WTC11 (cell line): Measurements from ENCODE around the gene ARMC2. TPM values are rescaled to one million over a fixed set of nuclear protein-coding genes. Genes with fewer than 3 reads are reported as not detected.
"Not testable (repeated sequence)": the region's sequence is repeated elsewhere in the genome, so short reads cannot be mapped to it uniquely, and the experiment has no call there.

Source experiments
- ATAC-seq: fragments of 200-7000 bp; cut with Tn5 transposase; 2 replicates; pipeline ENCODE4 v1.10.0; 2021; ENCODE audit warnings: mild to moderate bottlenecking, moderate library complexity
- CTCF ChIA-PET: fragments of 300-600 bp; sonication (Branson Sonifier 250); formaldehyde crosslinking; loops from one replicate; lab custom pipeline; 2021; ENCODE audit warnings: antibody characterized with exemption; lab: Charles Lee
- POLR2A ChIA-PET: fragments of 350-600 bp; sonication (Branson Sonifier 250); formaldehyde crosslinking; loops from one replicate; lab custom pipeline; 2021; ENCODE audit warnings: antibody characterized with exemption; lab: Charles Lee
- DNase-seq: peaks from one replicate; pipeline ENCODE4 v3.0.0; 2021; ENCODE audit warnings: low spot score
- H3K27ac Mint-ChIP-seq: 2 replicates; pipeline ENCODE4 v1.8.0; 2021; ENCODE audit warnings: mixed read lengths
- H3K27me3 Mint-ChIP-seq: 2 replicates; pipeline ENCODE4 v1.8.0; 2021; ENCODE audit warnings: low read depth, mild to moderate bottlenecking, moderate library complexity, mixed read lengths
- H3K36me3 Mint-ChIP-seq: 2 replicates; pipeline ENCODE4 v1.8.0; 2021; ENCODE audit warnings: mixed read lengths
- H3K4me1 Mint-ChIP-seq: 2 replicates; pipeline ENCODE4 v1.8.0; 2022; ENCODE audit warnings: mixed read lengths
- H3K4me3 Mint-ChIP-seq: 2 replicates; pipeline ENCODE4 v1.8.0; 2021; ENCODE audit warnings: mild to moderate bottlenecking, moderate library complexity, mixed read lengths
- H3K9me3 Mint-ChIP-seq: 2 replicates; pipeline ENCODE4 v1.8.0; 2021; ENCODE audit warnings: mixed read lengths
- CREB1 ChIP-seq: sonication (generic); formaldehyde crosslinking; IDR thresholded peaks from 2 replicates; pipeline ENCODE4 v1.8.0; 2023; ENCODE audit warnings: mild to moderate bottlenecking, missing genetic modification reagents
- KAT7 ChIP-seq: sonication (generic); formaldehyde crosslinking; IDR thresholded peaks from 2 replicates; pipeline ENCODE4 v1.8.1; 2023; ENCODE audit warnings: missing genetic modification reagents, mild to moderate bottlenecking, borderline replicate concordance
- MXD4 ChIP-seq: fragments of 250-450 bp; sonication (Bioruptor Pico); IDR thresholded peaks from 2 replicates; pipeline ENCODE4 v1.8.0; 2021; ENCODE audit warnings: mild to moderate bottlenecking, moderate library complexity, borderline replicate concordance
- NR1H2 ChIP-seq: sonication (generic); formaldehyde crosslinking; IDR thresholded peaks from 2 replicates; pipeline ENCODE4 v1.9.0; 2021; ENCODE audit warnings: mild to moderate bottlenecking, moderate library complexity, missing genetic modification reagents
- OVOL2 ChIP-seq: fragments of 250-450 bp; sonication (Bioruptor Pico); IDR thresholded peaks from 2 replicates; pipeline ENCODE4 v1.9.0; 2021; ENCODE audit warnings: mild to moderate bottlenecking, borderline replicate concordance
- PRRX2 ChIP-seq: fragments of 250-450 bp; sonication (Bioruptor Pico); IDR thresholded peaks from 2 replicates; pipeline ENCODE4 v1.8.0; 2021; ENCODE audit warnings: mild to moderate bottlenecking
- TCF7 ChIP-seq: sonication (generic); formaldehyde crosslinking; IDR thresholded peaks from 2 replicates; pipeline ENCODE4 v1.8.0; 2022; ENCODE audit warnings: mild to moderate bottlenecking, low read depth, missing genetic modification reagents, moderate library complexity
- TEAD1 ChIP-seq: sonication (generic); formaldehyde crosslinking; IDR thresholded peaks from 2 replicates; pipeline ENCODE4 v1.8.0; 2022; ENCODE audit warnings: mild to moderate bottlenecking, missing genetic modification reagents
- ZBTB21 ChIP-seq: sonication (generic); formaldehyde crosslinking; IDR thresholded peaks from 2 replicates; pipeline ENCODE4 v1.8.1; 2023; ENCODE audit warnings: mild to moderate bottlenecking, missing genetic modification reagents, borderline replicate concordance
- ZNF232 ChIP-seq: sonication (generic); formaldehyde crosslinking; IDR thresholded peaks from 2 replicates; pipeline ENCODE4 v1.8.0; 2022; ENCODE audit warnings: mild to moderate bottlenecking, missing genetic modification reagents
- total RNA-seq: library from RNA; stranded (reverse); gene quantifications from 3 replicates; pipeline ENCODE4 v1.2.3, GENCODE V29; 2021
- TF ChIP-seq, protein P1 (sequence below): sonication (generic); formaldehyde crosslinking; IDR thresholded peaks from 2 replicates; pipeline ENCODE4 v1.8.0; 2023; ENCODE audit warnings: missing genetic modification reagents, mild to moderate bottlenecking, borderline replicate concordance
- TF ChIP-seq, protein P2 (sequence below): sonication (generic); formaldehyde crosslinking; IDR thresholded peaks from 2 replicates; pipeline ENCODE4 v1.8.1; 2023; ENCODE audit warnings: mild to moderate bottlenecking, missing genetic modification reagents
- TF ChIP-seq, protein P3 (sequence below): sonication (generic); formaldehyde crosslinking; IDR thresholded peaks from 2 replicates; pipeline ENCODE4 v1.8.0; 2022; ENCODE audit warnings: missing genetic modification reagents
- TF ChIP-seq, protein P4 (sequence below): sonication (generic); formaldehyde crosslinking; conservative IDR thresholded peaks from 2 replicates; pipeline ENCODE4 v1.8.1; 2023; ENCODE audit warnings: mild to moderate bottlenecking, low read depth, missing genetic modification reagents, moderate library complexity
- TF ChIP-seq, protein P5 (sequence below): sonication (generic); formaldehyde crosslinking; IDR thresholded peaks from 2 replicates; pipeline ENCODE4 v1.8.1; 2022; ENCODE audit warnings: low read depth, missing genetic modification reagents, borderline replicate concordance

Gene ARMC2
- total RNA-seq, 1 experiment from 2014 or later: 5.2 TPM

DNA sequence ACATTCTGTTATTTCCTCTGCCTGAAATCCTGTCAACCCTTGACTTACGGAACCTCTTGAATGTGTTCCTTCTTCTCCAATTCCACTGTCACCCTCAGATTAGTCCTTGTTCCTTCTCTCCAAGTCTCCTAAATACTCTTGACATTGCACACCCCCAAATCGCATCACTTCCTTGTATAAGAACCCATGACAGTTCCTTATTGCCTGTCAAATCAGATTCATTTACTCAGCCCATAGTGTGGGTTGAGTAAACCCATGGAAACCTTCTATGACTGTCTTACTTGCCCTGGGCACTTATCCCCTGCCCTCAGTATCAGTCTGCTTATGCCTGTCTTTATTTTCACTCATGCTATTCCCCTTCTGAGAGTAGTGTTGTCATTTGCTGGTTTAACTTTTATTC, 40.5 kb downstream of the ARMC2 start (continued):
- TF ChIP-seq, protein P1, sequence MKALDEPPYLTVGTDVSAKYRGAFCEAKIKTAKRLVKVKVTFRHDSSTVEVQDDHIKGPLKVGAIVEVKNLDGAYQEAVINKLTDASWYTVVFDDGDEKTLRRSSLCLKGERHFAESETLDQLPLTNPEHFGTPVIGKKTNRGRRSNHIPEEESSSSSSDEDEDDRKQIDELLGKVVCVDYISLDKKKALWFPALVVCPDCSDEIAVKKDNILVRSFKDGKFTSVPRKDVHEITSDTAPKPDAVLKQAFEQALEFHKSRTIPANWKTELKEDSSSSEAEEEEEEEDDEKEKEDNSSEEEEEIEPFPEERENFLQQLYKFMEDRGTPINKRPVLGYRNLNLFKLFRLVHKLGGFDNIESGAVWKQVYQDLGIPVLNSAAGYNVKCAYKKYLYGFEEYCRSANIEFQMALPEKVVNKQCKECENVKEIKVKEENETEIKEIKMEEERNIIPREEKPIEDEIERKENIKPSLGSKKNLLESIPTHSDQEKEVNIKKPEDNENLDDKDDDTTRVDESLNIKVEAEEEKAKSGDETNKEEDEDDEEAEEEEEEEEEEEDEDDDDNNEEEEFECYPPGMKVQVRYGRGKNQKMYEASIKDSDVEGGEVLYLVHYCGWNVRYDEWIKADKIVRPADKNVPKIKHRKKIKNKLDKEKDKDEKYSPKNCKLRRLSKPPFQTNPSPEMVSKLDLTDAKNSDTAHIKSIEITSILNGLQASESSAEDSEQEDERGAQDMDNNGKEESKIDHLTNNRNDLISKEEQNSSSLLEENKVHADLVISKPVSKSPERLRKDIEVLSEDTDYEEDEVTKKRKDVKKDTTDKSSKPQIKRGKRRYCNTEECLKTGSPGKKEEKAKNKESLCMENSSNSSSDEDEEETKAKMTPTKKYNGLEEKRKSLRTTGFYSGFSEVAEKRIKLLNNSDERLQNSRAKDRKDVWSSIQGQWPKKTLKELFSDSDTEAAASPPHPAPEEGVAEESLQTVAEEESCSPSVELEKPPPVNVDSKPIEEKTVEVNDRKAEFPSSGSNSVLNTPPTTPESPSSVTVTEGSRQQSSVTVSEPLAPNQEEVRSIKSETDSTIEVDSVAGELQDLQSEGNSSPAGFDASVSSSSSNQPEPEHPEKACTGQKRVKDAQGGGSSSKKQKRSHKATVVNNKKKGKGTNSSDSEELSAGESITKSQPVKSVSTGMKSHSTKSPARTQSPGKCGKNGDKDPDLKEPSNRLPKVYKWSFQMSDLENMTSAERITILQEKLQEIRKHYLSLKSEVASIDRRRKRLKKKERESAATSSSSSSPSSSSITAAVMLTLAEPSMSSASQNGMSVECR (CRISPR knock-in tag): no peak
- no peak for TF ChIP-seq NR1H2 (CRISPR knock-in tag)
- no peak for TF ChIP-seq ZNF232 (CRISPR knock-in tag)
- no peak for TF ChIP-seq TEAD1 (CRISPR knock-in tag)
- no peak for TF ChIP-seq PRRX2 (CRISPR knock-in tag)
- no peak for TF ChIP-seq ZBTB21 (CRISPR knock-in tag)
- no peak for TF ChIP-seq CREB1

DNA sequence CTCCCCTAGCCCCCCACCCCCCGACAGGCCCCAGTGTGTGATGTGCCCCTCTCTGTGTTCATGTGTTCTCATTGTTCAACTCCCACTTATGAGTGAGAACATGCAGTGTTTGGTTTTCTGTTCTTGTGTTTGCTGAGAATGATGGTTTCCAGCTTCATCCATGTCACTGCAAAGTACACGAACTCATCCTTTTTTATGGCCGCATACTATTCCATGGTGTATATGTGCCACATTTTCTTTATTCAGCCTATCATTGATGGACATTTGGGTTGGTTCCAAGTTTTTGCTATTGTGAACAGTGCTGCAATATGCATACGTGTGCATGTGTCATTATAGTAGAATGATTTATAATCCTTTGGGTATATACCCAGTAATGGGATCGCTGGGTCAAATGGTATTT, 42.7 kb downstream of the ARMC2 start:
- H3K9me3 Mint-ChIP-seq, H3K36me3 Mint-ChIP-seq, H3K4me3 Mint-ChIP-seq, H3K27me3 Mint-ChIP-seq, H3K4me1 Mint-ChIP-seq, DNase-seq, ATAC-seq, POLR2A ChIA-PET, H3K27ac Mint-ChIP-seq: not testable (repeated sequence)
- CTCF ChIA-PET: interaction anchor here (1.2 kb wide), 1 partner anchor 53 kb away, joined by 3 read pairs; no protein-coding TSS in a partner anchor

DNA sequence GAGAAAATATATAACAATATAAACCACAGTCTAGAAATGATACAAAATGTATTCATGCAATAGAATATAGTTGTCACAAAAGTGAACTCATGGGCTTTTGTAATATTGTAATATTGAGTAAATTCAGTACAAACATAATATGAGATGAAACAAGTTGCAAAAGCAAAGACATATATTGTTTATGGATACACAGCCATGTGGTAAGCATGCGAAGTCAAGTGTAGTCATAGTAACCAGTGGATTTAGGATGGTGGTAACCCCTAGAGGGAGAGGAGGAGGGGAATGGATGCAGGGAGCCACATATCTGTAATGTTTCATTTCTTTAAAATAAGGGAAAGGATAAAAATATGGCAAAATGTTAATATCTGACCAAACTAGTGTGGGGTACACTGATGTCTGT, 47.3 kb downstream of the ARMC2 start:
- Mint-ChIP-seq H3K4me3 (no peak overlapping the region), H3K36me3 (no peaks in the 10 kb centered on the region), H3K27me3 (no peaks in the 10 kb centered on the region), H3K9me3 (0 out of 2 replicates have a peak, but pooled peaks cover 4% of the 10 kb centered on the region), H3K27ac (no peak overlapping the region), H3K4me1 (peaks cover 20% of the 10 kb centered on the region)
- TF ChIP-seq KAT7 (no peak), TCF7 (CRISPR knock-in tag) (no peak), OVOL2 (CRISPR knock-in tag) (no peak), MXD4 (CRISPR knock-in tag) (no peak)
- TF ChIP-seq, protein P2, sequence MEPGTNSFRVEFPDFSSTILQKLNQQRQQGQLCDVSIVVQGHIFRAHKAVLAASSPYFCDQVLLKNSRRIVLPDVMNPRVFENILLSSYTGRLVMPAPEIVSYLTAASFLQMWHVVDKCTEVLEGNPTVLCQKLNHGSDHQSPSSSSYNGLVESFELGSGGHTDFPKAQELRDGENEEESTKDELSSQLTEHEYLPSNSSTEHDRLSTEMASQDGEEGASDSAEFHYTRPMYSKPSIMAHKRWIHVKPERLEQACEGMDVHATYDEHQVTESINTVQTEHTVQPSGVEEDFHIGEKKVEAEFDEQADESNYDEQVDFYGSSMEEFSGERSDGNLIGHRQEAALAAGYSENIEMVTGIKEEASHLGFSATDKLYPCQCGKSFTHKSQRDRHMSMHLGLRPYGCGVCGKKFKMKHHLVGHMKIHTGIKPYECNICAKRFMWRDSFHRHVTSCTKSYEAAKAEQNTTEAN: no peak
- TF ChIP-seq, protein P3, sequence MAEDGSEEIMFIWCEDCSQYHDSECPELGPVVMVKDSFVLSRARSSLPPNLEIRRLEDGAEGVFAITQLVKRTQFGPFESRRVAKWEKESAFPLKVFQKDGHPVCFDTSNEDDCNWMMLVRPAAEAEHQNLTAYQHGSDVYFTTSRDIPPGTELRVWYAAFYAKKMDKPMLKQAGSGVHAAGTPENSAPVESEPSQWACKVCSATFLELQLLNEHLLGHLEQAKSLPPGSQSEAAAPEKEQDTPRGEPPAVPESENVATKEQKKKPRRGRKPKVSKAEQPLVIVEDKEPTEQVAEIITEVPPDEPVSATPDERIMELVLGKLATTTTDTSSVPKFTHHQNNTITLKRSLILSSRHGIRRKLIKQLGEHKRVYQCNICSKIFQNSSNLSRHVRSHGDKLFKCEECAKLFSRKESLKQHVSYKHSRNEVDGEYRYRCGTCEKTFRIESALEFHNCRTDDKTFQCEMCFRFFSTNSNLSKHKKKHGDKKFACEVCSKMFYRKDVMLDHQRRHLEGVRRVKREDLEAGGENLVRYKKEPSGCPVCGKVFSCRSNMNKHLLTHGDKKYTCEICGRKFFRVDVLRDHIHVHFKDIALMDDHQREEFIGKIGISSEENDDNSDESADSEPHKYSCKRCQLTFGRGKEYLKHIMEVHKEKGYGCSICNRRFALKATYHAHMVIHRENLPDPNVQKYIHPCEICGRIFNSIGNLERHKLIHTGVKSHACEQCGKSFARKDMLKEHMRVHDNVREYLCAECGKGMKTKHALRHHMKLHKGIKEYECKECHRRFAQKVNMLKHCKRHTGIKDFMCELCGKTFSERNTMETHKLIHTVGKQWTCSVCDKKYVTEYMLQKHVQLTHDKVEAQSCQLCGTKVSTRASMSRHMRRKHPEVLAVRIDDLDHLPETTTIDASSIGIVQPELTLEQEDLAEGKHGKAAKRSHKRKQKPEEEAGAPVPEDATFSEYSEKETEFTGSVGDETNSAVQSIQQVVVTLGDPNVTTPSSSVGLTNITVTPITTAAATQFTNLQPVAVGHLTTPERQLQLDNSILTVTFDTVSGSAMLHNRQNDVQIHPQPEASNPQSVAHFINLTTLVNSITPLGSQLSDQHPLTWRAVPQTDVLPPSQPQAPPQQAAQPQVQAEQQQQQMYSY (CRISPR knock-in tag): no peak
- TF ChIP-seq, protein P4, sequence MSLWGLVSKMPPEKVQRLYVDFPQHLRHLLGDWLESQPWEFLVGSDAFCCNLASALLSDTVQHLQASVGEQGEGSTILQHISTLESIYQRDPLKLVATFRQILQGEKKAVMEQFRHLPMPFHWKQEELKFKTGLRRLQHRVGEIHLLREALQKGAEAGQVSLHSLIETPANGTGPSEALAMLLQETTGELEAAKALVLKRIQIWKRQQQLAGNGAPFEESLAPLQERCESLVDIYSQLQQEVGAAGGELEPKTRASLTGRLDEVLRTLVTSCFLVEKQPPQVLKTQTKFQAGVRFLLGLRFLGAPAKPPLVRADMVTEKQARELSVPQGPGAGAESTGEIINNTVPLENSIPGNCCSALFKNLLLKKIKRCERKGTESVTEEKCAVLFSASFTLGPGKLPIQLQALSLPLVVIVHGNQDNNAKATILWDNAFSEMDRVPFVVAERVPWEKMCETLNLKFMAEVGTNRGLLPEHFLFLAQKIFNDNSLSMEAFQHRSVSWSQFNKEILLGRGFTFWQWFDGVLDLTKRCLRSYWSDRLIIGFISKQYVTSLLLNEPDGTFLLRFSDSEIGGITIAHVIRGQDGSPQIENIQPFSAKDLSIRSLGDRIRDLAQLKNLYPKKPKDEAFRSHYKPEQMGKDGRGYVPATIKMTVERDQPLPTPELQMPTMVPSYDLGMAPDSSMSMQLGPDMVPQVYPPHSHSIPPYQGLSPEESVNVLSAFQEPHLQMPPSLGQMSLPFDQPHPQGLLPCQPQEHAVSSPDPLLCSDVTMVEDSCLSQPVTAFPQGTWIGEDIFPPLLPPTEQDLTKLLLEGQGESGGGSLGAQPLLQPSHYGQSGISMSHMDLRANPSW: no peak
- TF ChIP-seq, protein P5, sequence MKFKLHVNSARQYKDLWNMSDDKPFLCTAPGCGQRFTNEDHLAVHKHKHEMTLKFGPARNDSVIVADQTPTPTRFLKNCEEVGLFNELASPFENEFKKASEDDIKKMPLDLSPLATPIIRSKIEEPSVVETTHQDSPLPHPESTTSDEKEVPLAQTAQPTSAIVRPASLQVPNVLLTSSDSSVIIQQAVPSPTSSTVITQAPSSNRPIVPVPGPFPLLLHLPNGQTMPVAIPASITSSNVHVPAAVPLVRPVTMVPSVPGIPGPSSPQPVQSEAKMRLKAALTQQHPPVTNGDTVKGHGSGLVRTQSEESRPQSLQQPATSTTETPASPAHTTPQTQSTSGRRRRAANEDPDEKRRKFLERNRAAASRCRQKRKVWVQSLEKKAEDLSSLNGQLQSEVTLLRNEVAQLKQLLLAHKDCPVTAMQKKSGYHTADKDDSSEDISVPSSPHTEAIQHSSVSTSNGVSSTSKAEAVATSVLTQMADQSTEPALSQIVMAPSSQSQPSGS (CRISPR knock-in tag): no peak
- CTCF ChIA-PET: interaction anchor here (1.3 kb wide), 1 partner anchor 57 kb away, joined by 5 read pairs; no protein-coding TSS in a partner anchor
- no peak for DNase-seq
- ATAC-seq: no peak
- POLR2A ChIA-PET: no interaction called here
